Measurements from ENCODE around the gene IPO9.

GRCh38 chr1:201880928-201881571, 52.1 kb downstream of the IPO9 start:
- TF ChIP-seq CTCF (IDR thresholded peaks at IDR 0.05) (no peak), POLR2A (IDR thresholded peaks at IDR 0.05) (no peak)

Data from Peyer's patch (tissue), 4 donors.